Spleen (tissue), 11 donors: ENCODE data around the gene CCL17. TPM values are rescaled to one million over a fixed set of nuclear protein-coding genes. Genes with fewer than 3 reads are reported as not detected.

Experiments used
- DNase-seq: peaks from one replicate; pipeline ENCODE4 v3.0.0-alpha.2; 2020
- H3K27ac ChIP-seq, 8 donors: fragments of 200-600 bp; sonication (generic) in 7 of 8; 1 replicate in 4 of 8; 2 replicates in 4 of 8; pipeline versions ENCODE4 v1.5.0 to v1.8.0; 2016 to 2021; ENCODE audit warnings: inconsistent platforms in 4 of 8, mild to moderate bottlenecking in 4 of 8, moderate library complexity in 1 of 8
- H3K27me3 ChIP-seq, 7 donors: fragments of 200-600 bp; sonication (generic) in 6 of 7; replicated peaks in 1 of 7; 1 replicate in 4 of 7; 2 replicates in 3 of 7; pipeline versions ENCODE4 v1.5.0 to v1.8.0; 2016 to 2021; ENCODE audit warnings: inconsistent platforms in 3 of 7, mild to moderate bottlenecking in 1 of 7
- H3K36me3 ChIP-seq, 6 donors: fragments of 200-600 bp; sonication (generic) in 5 of 6; 1 replicate in 4 of 6; 2 replicates in 2 of 6; pipeline versions ENCODE4 v1.5.0 to v1.8.0; 2016 to 2021; ENCODE audit warnings: inconsistent platforms in 2 of 6
- H3K4me1 ChIP-seq, 6 donors: fragments of 200-600 bp; sonication (generic) in 5 of 6; 1 replicate in 3 of 6; 2 replicates in 3 of 6; pipeline versions ENCODE4 v1.5.0 to v1.8.0; 2016 to 2021; ENCODE audit warnings: inconsistent platforms in 3 of 6
- H3K4me3 ChIP-seq, 8 donors: fragments of 200-600 bp; sonication (generic) in 7 of 8; 1 replicate in 4 of 8; 2 replicates in 4 of 8; pipeline versions ENCODE4 v1.5.0 to v1.8.0; 2016 to 2021; ENCODE audit warnings: inconsistent platforms in 4 of 8, mild to moderate bottlenecking in 4 of 8, moderate library complexity in 2 of 8
- H3K9me3 ChIP-seq, 8 donors: fragments of 200-600 bp; sonication (generic) in 7 of 8; 1 replicate in 4 of 8; 2 replicates in 4 of 8; pipeline versions ENCODE4 v1.5.0 to v1.8.0; 2016 to 2021; ENCODE audit warnings: inconsistent platforms in 4 of 8
- CTCF ChIP-seq, 11 experiments: fragments of 200-600 bp in 7 of 11; fragments of 450-650 bp in 4 of 11; sonication (generic) in 4 of 11; IDR thresholded peaks in 8 of 11; conservative IDR thresholded peaks in 3 of 11; 1 replicate in 7 of 11; 2 replicates in 4 of 11; pipeline versions ENCODE4 v1.4.0 to v1.8.0; 2016 to 2021; ENCODE audit warnings: antibody characterized with exemption in 11 of 11, inconsistent platforms in 4 of 11, mild to moderate bottlenecking in 1 of 11
- POLR2A ChIP-seq, 3 donors: fragments of 450-650 bp; IDR thresholded peaks; one replicate each; pipeline ENCODE4 v1.5.1; 2017; ENCODE audit warnings: antibody characterized with exemption in 3 of 3, mild to moderate bottlenecking in 1 of 3
- POLR2AphosphoS5 ChIP-seq, 3 donors: sonication (generic); formaldehyde crosslinking; IDR thresholded peaks; one replicate each; pipeline ENCODE4 v1.5.1; 2017; ENCODE audit warnings: antibody characterized with exemption in 3 of 3
- WGBS, 5 donors: extraction: QIAGEN DNeasy Blood & Tissue Kit in 3 of 5; methylation state at CpG; one replicate each; pipeline versions ENCODE4 v1.1.5 to v1.1.7; 2013 to 2018; 5-methylcytosine and 5-hydroxymethylcytosine counted together
- intact Hi-C: fragments of 100-400 bp; cut with DNase I; formaldehyde crosslinking; loops from one replicate; pipeline ENCODE4 v1.15.0; 2023; ENCODE audit warnings: low total_unique reads
- polyA plus RNA-seq, 3 donors: library from polyadenylated mRNA; stranded (reverse); fragments of 200-250 nt; gene quantifications; one replicate each; pipeline ENCODE4 v1.2.1, GENCODE V29; 2013
- total RNA-seq, 7 donors: library from RNA; depleted of rRNA in 3 of 7; stranded (reverse); fragments of >200 nt in 3 of 7; fragmentation: NEBNext Ultra II Directional in 4 of 7; extraction: Animal tissue kit (Norgen Biotek cat#: 25700) in 4 of 7; gene quantifications; one replicate each; pipeline versions ENCODE4 v1.1.0 to v1.2.1, GENCODE V29; 2016 to 2021
- donor health status: healthy with polysubstance abuse.
- donor health status: DM: no; HTN: no; CAD: no; lungs with moderate emphysema.
- donor health status: DM: no; HTN: no; CAD: no.
- donor health status: Bipolar disorder and iron deficiency.
- donor health status: healthy.
- donor health status: DM: no; HTN: no; CAD: no.
- donor health status: DM: yes; HTN: yes; CAD: no.

CCL17 gene
- total and polyA plus RNA-seq, 10 donors, result 0.29 to 4.0 (median 2.0) TPM; not detected in 4

GRCh38 chr16:57377080-57377841, 27.3 kb upstream of the CCL17 start:
- H3K9me3 ChIP-seq, result no peaks in the 10 kb centered on the region
- TF ChIP-seq CTCF (IDR thresholded peaks at IDR 0.05 in 8 of 11, conservative IDR thresholded peaks at IDR 0.05 in 3 of 11) (no peak), POLR2A (IDR thresholded peaks at IDR 0.05) (no peak), POLR2AphosphoS5 (IDR thresholded peaks at IDR 0.05) (no peak)
- DNase-seq, result no peak
- peaks cover 0 to 31% (median 20%) of the 10 kb centered on the region in 6 donors for H3K4me1 ChIP-seq
- peaks cover 0 to 11% (median 0%) of the 10 kb centered on the region in 7 donors for H3K27me3 ChIP-seq
- no peak overlapping the region for H3K27ac ChIP-seq
- intact Hi-C loops, result no loop called here
- WGBS, 5 donors, result 28 to 49% (median 34%) methylated on average over 5 of the region's 5 CpGs
- H3K36me3 ChIP-seq, result no peaks in the 10 kb centered on the region
- no peak overlapping the region for H3K4me3 ChIP-seq

GRCh38 chr16:57379579-57379978, 25.0 kb upstream of the CCL17 start:
- H3K4me1 ChIP-seq, result peaks cover 0 to 39% (median 29%) of the 10 kb centered on the region in 6 donors
- WGBS, 5 donors, result 85 to 93% (median 89%) methylated on average over 10 of the region's 10 CpGs
- TF ChIP-seq CTCF (IDR thresholded peaks at IDR 0.05 in 8 of 11, conservative IDR thresholded peaks at IDR 0.05 in 3 of 11) (no peak), POLR2AphosphoS5 (IDR thresholded peaks at IDR 0.05) (no peak), POLR2A (IDR thresholded peaks at IDR 0.05) (no peak)
- H3K27me3 ChIP-seq, result no peaks in the 10 kb centered on the region
- H3K36me3 ChIP-seq, result no peaks in the 10 kb centered on the region
- DNase-seq, result no peak
- intact Hi-C loops, result no loop called here
- H3K4me3 ChIP-seq, result no peak overlapping the region
- no peak overlapping the region for H3K27ac ChIP-seq
- no peaks in the 10 kb centered on the region for H3K9me3 ChIP-seq

GRCh38 chr16:57380671-57381462, 23.7 kb upstream of the CCL17 start:
- no peaks in the 10 kb centered on the region for H3K36me3 ChIP-seq
- H3K4me1 ChIP-seq, result peaks cover 0 to 44% (median 32%) of the 10 kb centered on the region in 6 donors
- no peak for DNase-seq
- no peaks in the 10 kb centered on the region for H3K9me3 ChIP-seq
- WGBS, 5 donors, result 27 to 40% (median 33%) methylated on average over 8 of the region's 8 CpGs
- H3K4me3 ChIP-seq, result no peak overlapping the region
- intact Hi-C loops, result no loop called here
- no peaks in the 10 kb centered on the region for H3K27me3 ChIP-seq
- H3K27ac ChIP-seq, result no peak overlapping the region
- TF ChIP-seq CTCF (IDR thresholded peaks at IDR 0.05 in 8 of 11, conservative IDR thresholded peaks at IDR 0.05 in 3 of 11) (no peak), POLR2A (IDR thresholded peaks at IDR 0.05) (no peak), POLR2AphosphoS5 (IDR thresholded peaks at IDR 0.05) (no peak)
